OCI-LY7 (cell line): ENCODE measurements around the gene ZNF469. TPM values are rescaled to one million over a fixed set of nuclear protein-coding genes. Genes with fewer than 3 reads are reported as not detected.

Experiments used
- BruUV-seq: library from RNA; stranded (reverse); fragments of 400-500 nt; replicated peaks from 2 replicates; lab custom pipeline; 2021; lab: Mats Ljungman, UMichigan
- CTCF ChIA-PET: fragments of 300-600 bp; sonication (Branson Sonifier 250); formaldehyde crosslinking; loops from one replicate; lab custom pipeline; 2022; ENCODE audit warnings: antibody characterized with exemption; ENCODE audit not compliant: unreplicated experiment; lab: Charles Lee
- POLR2A ChIA-PET: fragments of 300-600 bp; sonication (Branson Sonifier 250); formaldehyde crosslinking; loops from one replicate; lab custom pipeline; 2022; ENCODE audit warnings: antibody characterized with exemption; lab: Charles Lee
- DNase-seq: peaks from one replicate; pipeline ENCODE4 v3.0.0-alpha.2; 2015; ENCODE audit warnings: low spot score
- H2AFZ ChIP-seq: fragments of 200-600 bp; sonication (generic), shearing (Covaris generic); 2 replicates; pipeline ENCODE4 v1.6.1; 2014; ENCODE audit warnings: mild to moderate bottlenecking, antibody characterized with exemption, low read length, moderate library complexity
- H3K27ac ChIP-seq: fragments of 200-600 bp; sonication (generic); 2 replicates; pipeline ENCODE4 v1.5.1; 2014; ENCODE audit warnings: mixed run types, low read depth, mild to moderate bottlenecking, moderate library complexity, low read length, inconsistent platforms; ENCODE audit not compliant: poor library complexity, severe bottlenecking
- H3K36me3 ChIP-seq: fragments of 200-600 bp; sonication (generic); 2 replicates; pipeline ENCODE4 v1.6.1; 2014; ENCODE audit warnings: mild to moderate bottlenecking, antibody characterized with exemption, low read length, moderate library complexity, mixed read lengths; ENCODE audit not compliant: insufficient read depth
- H3K4me1 ChIP-seq: fragments of 200-600 bp; sonication (generic); 2 replicates; pipeline ENCODE4 v1.5.1; 2014; ENCODE audit warnings: mild to moderate bottlenecking, low read length; ENCODE audit not compliant: insufficient read depth, poor library complexity, severe bottlenecking
- H3K4me2 ChIP-seq: fragments of 200-600 bp; sonication (generic); 2 replicates; pipeline ENCODE4 v1.6.1; 2014; ENCODE audit warnings: mild to moderate bottlenecking, low read length
- H3K4me3 ChIP-seq: fragments of 200-600 bp; sonication (generic); 2 replicates; pipeline ENCODE4 v1.5.1; 2014; ENCODE audit warnings: mild to moderate bottlenecking, low read depth, low read length; ENCODE audit not compliant: poor library complexity, severe bottlenecking
- H3K79me2 ChIP-seq: fragments of 200-600 bp; sonication (generic); 2 replicates; pipeline ENCODE4 v1.6.1; 2016; ENCODE audit warnings: low read depth, mild to moderate bottlenecking, low read length, moderate library complexity, mixed read lengths; ENCODE audit not compliant: insufficient read depth
- H3K9me2 ChIP-seq: fragments of 200-600 bp; sonication (generic); 2 replicates; pipeline ENCODE4 v1.6.1; 2016; ENCODE audit warnings: mild to moderate bottlenecking, low read length, mixed read lengths; ENCODE audit not compliant: insufficient read depth
- H3K9me3 ChIP-seq: fragments of 200-600 bp; sonication (generic); 2 replicates; pipeline ENCODE4 v1.6.1; 2014; ENCODE audit warnings: mild to moderate bottlenecking, mixed run types, low read length, mixed read lengths
- H4K20me1 ChIP-seq: fragments of 200-600 bp; sonication (generic); 2 replicates; pipeline ENCODE4 v1.6.1; 2014; ENCODE audit warnings: mild to moderate bottlenecking, antibody characterized with exemption, low read length, moderate library complexity, mixed read lengths; ENCODE audit not compliant: insufficient read depth
- EZH2phosphoT487 ChIP-seq: fragments of 200-600 bp; sonication (generic); IDR thresholded peaks from 2 replicates; pipeline ENCODE4 v1.6.1; 2018; ENCODE audit warnings: low read depth, borderline replicate concordance, mild to moderate bottlenecking, mixed run types, antibody characterized with exemption, low read length, moderate library complexity, mixed read lengths
- intact Hi-C: fragments of 100-400 bp; cut with micrococcal nuclease; formaldehyde crosslinking; loops from one replicate; pipeline ENCODE4 v1.10.0; 2022; ENCODE audit not compliant: unreplicated experiment
- total RNA-seq, 2 experiments: library from RNA; depleted of rRNA in 1 of 2; stranded (reverse); fragments of >200 nt in 1 of 2; shearing (Covaris generic) in 1 of 2; gene quantifications; 2 replicates each; pipeline ENCODE4 v1.2.3, GENCODE V29; 2014 to 2022
- TF ChIP-seq, protein P1 (sequence below): fragments of 200-600 bp; sonication (generic); conservative IDR thresholded peaks from 2 replicates; pipeline ENCODE4 v1.5.1; 2014; ENCODE audit warnings: mild to moderate bottlenecking, antibody characterized with exemption, low read length, moderate library complexity, mixed read lengths

Gene ZNF469
- total RNA-seq, 2 experiments from 2014 or later: under 0.01 TPM; not detected in 1

DNA sequence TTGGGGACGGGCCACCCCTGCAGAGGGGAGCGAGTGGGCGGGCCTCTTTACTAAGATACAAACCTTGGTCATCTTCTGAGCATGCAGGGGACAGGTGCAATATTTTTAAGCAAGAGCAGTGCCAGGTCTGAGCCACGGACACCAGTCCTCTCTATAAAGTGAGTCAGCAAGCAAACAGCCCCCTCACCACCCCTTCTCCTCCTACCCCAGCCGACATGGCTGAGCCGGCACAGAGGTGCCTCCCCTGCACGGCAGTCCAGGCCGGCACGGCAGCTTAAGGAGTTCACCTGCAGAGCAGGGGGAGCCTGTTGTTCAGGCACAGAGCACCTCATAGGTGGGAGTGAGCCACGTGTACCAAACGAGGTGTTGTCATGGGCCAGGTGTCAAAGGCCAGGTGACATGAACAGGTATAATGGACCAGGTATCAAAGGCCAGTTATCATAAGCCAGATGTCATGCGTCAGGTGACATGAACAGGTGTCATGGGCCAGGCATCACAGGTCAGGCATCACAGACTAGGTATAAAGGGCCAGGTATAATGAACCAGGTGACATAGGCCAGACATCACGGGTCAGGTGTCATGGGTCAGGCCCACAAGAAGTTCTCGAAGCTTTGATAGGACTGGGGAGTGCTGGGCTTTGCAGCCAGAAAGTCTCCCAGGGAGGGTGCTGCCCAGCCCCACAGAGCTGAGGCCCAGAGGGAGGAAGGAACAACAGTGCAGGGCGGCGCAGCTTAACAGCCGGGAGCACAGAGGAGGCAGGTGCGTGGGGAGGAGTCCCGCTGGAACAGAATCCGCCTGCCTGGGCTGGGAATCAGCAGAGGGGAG lies 42.6 kb upstream of the ZNF469 start:
- H3K4me1 ChIP-seq: no peaks in the 10 kb centered on the region
- POLR2A ChIA-PET: no interaction called here
- no peak for TF ChIP-seq EZH2phosphoT487
- TF ChIP-seq, protein P1, sequence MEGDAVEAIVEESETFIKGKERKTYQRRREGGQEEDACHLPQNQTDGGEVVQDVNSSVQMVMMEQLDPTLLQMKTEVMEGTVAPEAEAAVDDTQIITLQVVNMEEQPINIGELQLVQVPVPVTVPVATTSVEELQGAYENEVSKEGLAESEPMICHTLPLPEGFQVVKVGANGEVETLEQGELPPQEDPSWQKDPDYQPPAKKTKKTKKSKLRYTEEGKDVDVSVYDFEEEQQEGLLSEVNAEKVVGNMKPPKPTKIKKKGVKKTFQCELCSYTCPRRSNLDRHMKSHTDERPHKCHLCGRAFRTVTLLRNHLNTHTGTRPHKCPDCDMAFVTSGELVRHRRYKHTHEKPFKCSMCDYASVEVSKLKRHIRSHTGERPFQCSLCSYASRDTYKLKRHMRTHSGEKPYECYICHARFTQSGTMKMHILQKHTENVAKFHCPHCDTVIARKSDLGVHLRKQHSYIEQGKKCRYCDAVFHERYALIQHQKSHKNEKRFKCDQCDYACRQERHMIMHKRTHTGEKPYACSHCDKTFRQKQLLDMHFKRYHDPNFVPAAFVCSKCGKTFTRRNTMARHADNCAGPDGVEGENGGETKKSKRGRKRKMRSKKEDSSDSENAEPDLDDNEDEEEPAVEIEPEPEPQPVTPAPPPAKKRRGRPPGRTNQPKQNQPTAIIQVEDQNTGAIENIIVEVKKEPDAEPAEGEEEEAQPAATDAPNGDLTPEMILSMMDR: no peak
- no peaks in the 10 kb centered on the region for H4K20me1 ChIP-seq
- no peaks in the 10 kb centered on the region for H3K9me3 ChIP-seq
- no peak overlapping the region for H3K27ac ChIP-seq
- no peak overlapping the region for H2AFZ ChIP-seq
- CTCF ChIA-PET: no interaction called here
- H3K9me2 ChIP-seq: no peaks in the 10 kb centered on the region
- no peak overlapping the region for H3K4me2 ChIP-seq
- no peaks in the 10 kb centered on the region for H3K79me2 ChIP-seq
- no peak overlapping the region for H3K4me3 ChIP-seq
- no TSS peak for BruUV-seq
- no peak for DNase-seq
- intact Hi-C loops: no loop called here
- H3K36me3 ChIP-seq: no peaks in the 10 kb centered on the region

DNA sequence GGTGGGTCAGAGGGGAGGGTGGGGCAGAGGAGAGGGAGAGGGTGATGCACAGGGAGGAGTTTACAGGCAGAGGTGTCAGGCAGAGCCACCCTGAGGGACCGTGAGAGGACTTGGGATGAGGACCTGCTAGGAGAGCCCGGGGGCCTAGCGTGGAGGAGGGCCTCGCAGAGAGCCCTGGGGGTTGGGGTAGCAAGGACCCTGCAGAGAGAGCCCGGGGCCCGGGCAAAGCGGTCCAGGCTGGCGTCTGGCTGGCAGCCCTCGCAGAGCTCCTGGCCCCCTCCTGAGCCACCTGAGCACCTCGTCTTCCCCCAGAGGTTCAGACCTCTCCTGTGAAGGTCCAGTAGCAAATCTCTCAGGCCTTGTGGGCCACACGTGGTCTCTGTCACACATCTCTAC lies 42.0 kb upstream of the ZNF469 start:
- no peak overlapping the region for H2AFZ ChIP-seq
- H3K79me2 ChIP-seq: no peaks in the 10 kb centered on the region
- intact Hi-C loops: no loop called here
- H3K4me3 ChIP-seq: no peak overlapping the region
- no peaks in the 10 kb centered on the region for H3K9me2 ChIP-seq
- H3K36me3 ChIP-seq: no peaks in the 10 kb centered on the region
- no peaks in the 10 kb centered on the region for H3K4me1 ChIP-seq
- no peak for TF ChIP-seq EZH2phosphoT487
- TF ChIP-seq, protein P1: no peak
- CTCF ChIA-PET: no interaction called here
- H3K27ac ChIP-seq: no peak overlapping the region
- POLR2A ChIA-PET: no interaction called here
- no peak for DNase-seq
- H3K9me3 ChIP-seq: no peaks in the 10 kb centered on the region
- H3K4me2 ChIP-seq: no peak overlapping the region
- no peaks in the 10 kb centered on the region for H4K20me1 ChIP-seq
- no TSS peak for BruUV-seq
